Left colon (tissue), 2 donors: ENCODE results near the gene PARP4. TPM values are rescaled to one million over a fixed set of nuclear protein-coding genes. Genes with fewer than 3 reads are reported as not detected.
"Not testable (repeated sequence)": the region's sequence is repeated elsewhere in the genome, so short reads cannot be mapped to it uniquely, and the experiment has no call there.

Source experiments
- ATAC-seq: fragments of 200-7000 bp; cut with Tn5 transposase; one replicate; pipeline ENCODE4 v1.9.1; 2020; ENCODE audit warnings: mild to moderate bottlenecking, moderate library complexity
- DNase-seq, 2 donors: peaks; one replicate each; pipeline ENCODE4 v3.0.0-alpha.2; 2020
- intact Hi-C, 2 donors: fragments of 100-400 bp; cut with DNase I in 1 of 2; cut with micrococcal nuclease in 1 of 2; formaldehyde crosslinking; loops; one replicate each; pipeline versions ENCODE4 v1.11.2 to v1.14.0; 2022; cut with DNase I, micrococcal nuclease
- total RNA-seq, 2 donors: library from RNA; stranded (reverse); fragmentation: NEBNext Ultra II Directional; extraction: Animal tissue kit (Norgen Biotek cat#: 25700); gene quantifications; one replicate each; pipeline ENCODE4 v1.2.1, GENCODE V29; 2021
- donor health status: DM: no; HTN: no; CAD: no.
- donor health status: DM: yes; HTN: yes; CAD: no.

PARP4 gene
- total RNA-seq, 2 donors from 2014 or later: 129 to 137 TPM

- intact Hi-C loops: no loop called here
- DNase-seq: no peak
- no peak for ATAC-seq
Measured at GRCh38 chr13:24460256-24460655, 52.3 kb downstream of the PARP4 start.

GRCh38 chr13:24459726-24460125, 52.9 kb downstream of the PARP4 start:
- intact Hi-C loops: no loop called here
- ATAC-seq: no peak
- no peak for DNase-seq

GRCh38 chr13:24459234-24459633, 53.3 kb downstream of the PARP4 start:
- intact Hi-C loops: no loop called here
- DNase-seq (no peak), ATAC-seq (no peak)

- DNase-seq (no peak), ATAC-seq (no peak)
- intact Hi-C loops: no loop called here
Measured at GRCh38 chr13:24458736-24459135, 53.8 kb downstream of the PARP4 start.

- intact Hi-C loops: no loop called here
- DNase-seq (no peak), ATAC-seq (no peak)
Measured at GRCh38 chr13:24456396-24456795, 56.2 kb downstream of the PARP4 start.

GRCh38 chr13:24454056-24454455, 58.5 kb downstream of the PARP4 start:
- intact Hi-C loops: no loop called here
- ATAC-seq (peak; percentile 25), DNase-seq (no peak)

GRCh38 chr13:24452044-24452443, 60.5 kb downstream of the PARP4 start:
- no peak for ATAC-seq

GRCh38 chr13:24450530-24450929, 62.0 kb downstream of the PARP4 start:
- intact Hi-C loops: no loop called here
- no peak for DNase-seq
- no peak for ATAC-seq

More at GRCh38 chr13:24452044-24452443, 60.5 kb downstream of the PARP4 start:
- no peak for DNase-seq
- intact Hi-C loops: no loop called here

- intact Hi-C loops, DNase-seq, ATAC-seq: not testable (repeated sequence)
Measured at GRCh38 chr13:24444851-24445250, 67.7 kb downstream of the PARP4 start.

- ATAC-seq (no peak), DNase-seq (no peak)
- intact Hi-C loops: no loop called here
Measured at GRCh38 chr13:24443366-24443765, 69.2 kb downstream of the PARP4 start.

GRCh38 chr13:24426045-24426444, 86.5 kb downstream of the PARP4 start:
- DNase-seq, intact Hi-C loops, ATAC-seq: not testable (repeated sequence)

- ATAC-seq: peak; percentile 63
- intact Hi-C loops, DNase-seq: not testable (repeated sequence)
Measured at GRCh38 chr13:24419668-24420067, 92.9 kb downstream of the PARP4 start.

GRCh38 chr13:24407844-24408243, 104.7 kb downstream of the PARP4 start:
- intact Hi-C loops: no loop called here
- ATAC-seq: no peak
- no peak for DNase-seq

GRCh38 chr13:24406524-24406923, 106.1 kb downstream of the PARP4 start:
- no peak for ATAC-seq
- intact Hi-C loops: no loop called here
- no peak for DNase-seq

- DNase-seq (no peak), ATAC-seq (no peak)
- intact Hi-C loops: no loop called here
Measured at GRCh38 chr13:24396821-24397220, 115.8 kb downstream of the PARP4 start.

GRCh38 chr13:24392972-24393371, 119.6 kb downstream of the PARP4 start:
- no peak for ATAC-seq
- intact Hi-C loops: no loop called here
- DNase-seq: no peak

- intact Hi-C loops, ATAC-seq, DNase-seq: not testable (repeated sequence)
Measured at GRCh38 chr13:24391771-24392683, 120.6 kb downstream of the PARP4 start.

GRCh38 chr13:24390795-24391194, 121.8 kb downstream of the PARP4 start:
- DNase-seq, intact Hi-C loops: not testable (repeated sequence)
- peak; percentile 71 for ATAC-seq

GRCh38 chr13:24389506-24389905, 123.1 kb downstream of the PARP4 start:
- no peak for DNase-seq
- no peak for ATAC-seq
- intact Hi-C loops: no loop called here

- DNase-seq, intact Hi-C loops, ATAC-seq: not testable (repeated sequence)
Measured at GRCh38 chr13:24388743-24389142, 123.8 kb downstream of the PARP4 start.
